Left renal pelvis (tissue), 4 donors: ENCODE measurements around the gene NR1H2. TPM values are rescaled to one million over a fixed set of nuclear protein-coding genes. Genes with fewer than 3 reads are reported as not detected.
"Not testable (repeated sequence)": the region's sequence is repeated elsewhere in the genome, so short reads cannot be mapped to it uniquely, and the experiment has no call there.

ENCODE experiments used
- DNase-seq, 4 donors: peaks; one replicate each; pipeline ENCODE4 v3.0.0-alpha.2; 2013; ENCODE audit warnings: low read depth in 4 of 4, low spot score in 3 of 4
- polyA plus RNA-seq, 4 donors: library from polyadenylated mRNA; unstranded; fragments of 120-200 nt; gene quantifications; one replicate each; pipeline ENCODE4 v1.2.1, GENCODE V29; 2013; ENCODE audit not compliant: insufficient read length in 4 of 4

The NR1H2 gene
- polyA plus RNA-seq, 4 donors: 23.8 to 44.3 (median 26.3) TPM

DNA sequence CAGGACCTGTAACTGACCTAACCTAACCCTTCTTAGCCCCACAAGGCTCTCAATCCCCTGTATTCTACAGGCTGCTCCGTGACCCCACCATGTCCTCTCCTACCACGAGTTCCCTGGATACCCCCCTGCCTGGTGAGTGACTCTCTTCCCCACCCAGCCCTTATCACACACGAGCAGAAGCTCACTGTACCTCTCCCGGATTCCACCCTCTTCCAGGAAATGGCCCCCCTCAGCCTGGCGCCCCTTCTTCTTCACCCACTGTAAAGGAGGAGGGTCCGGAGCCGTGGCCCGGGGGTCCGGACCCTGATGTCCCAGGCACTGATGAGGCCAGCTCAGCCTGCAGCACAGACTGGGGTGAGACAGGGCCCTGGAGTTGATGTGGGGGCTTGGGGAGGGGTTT lies 1.3 kb downstream of the NR1H2 start:
- no peak for DNase-seq

DNA sequence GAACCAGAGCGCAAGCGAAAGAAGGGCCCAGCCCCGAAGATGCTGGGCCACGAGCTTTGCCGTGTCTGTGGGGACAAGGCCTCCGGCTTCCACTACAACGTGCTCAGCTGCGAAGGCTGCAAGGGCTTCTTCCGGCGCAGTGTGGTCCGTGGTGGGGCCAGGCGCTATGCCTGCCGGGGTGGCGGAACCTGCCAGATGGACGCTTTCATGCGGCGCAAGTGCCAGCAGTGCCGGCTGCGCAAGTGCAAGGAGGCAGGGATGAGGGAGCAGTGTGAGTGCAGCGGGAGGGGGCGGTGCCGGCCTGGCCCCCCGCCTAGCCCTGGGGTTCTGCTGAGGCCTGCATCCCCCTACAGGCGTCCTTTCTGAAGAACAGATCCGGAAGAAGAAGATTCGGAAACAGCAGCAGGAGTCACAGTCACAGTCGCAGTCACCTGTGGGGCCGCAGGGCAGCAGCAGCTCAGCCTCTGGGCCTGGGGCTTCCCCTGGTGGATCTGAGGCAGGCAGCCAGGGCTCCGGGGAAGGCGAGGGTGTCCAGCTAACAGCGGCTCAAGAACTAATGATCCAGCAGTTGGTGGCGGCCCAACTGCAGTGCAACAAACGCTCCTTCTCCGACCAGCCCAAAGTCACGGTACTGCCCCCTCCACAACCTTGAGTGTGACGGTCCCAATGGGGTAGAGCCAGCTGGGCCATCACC lies 2.1 kb downstream of the NR1H2 start:
- no peak for DNase-seq

DNA sequence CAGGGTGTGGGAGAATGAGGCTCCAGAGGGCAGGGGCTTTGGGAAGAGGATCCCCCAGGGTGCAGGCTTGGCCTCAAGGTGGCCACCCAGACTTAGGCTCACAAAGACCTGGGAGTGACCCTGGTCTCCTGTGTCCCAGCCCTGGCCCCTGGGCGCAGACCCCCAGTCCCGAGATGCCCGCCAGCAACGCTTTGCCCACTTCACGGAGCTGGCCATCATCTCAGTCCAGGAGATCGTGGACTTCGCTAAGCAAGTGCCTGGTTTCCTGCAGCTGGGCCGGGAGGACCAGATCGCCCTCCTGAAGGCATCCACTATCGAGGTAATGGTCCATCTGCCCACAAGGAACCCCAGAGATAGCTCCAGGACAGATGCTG lies 2.6 kb downstream of the NR1H2 start:
- DNase-seq: no peak

DNA sequence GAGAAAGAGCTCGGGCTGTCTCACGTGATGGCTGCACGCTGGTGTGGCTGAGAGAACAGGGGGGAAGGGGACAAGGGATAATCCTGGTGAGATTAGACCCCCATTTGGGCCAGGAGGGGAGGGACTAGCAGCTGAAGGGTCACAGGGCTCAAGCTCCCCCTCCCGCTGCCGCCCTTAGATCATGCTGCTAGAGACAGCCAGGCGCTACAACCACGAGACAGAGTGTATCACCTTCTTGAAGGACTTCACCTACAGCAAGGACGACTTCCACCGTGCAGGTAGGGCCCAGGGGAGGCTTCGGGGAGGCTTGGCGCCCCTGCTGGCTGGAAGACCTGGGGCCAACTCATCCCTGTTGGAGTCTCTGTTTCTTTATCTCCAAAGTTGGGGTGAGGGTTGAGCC lies 3.3 kb downstream of the NR1H2 start:
- DNase-seq: no peak

DNA sequence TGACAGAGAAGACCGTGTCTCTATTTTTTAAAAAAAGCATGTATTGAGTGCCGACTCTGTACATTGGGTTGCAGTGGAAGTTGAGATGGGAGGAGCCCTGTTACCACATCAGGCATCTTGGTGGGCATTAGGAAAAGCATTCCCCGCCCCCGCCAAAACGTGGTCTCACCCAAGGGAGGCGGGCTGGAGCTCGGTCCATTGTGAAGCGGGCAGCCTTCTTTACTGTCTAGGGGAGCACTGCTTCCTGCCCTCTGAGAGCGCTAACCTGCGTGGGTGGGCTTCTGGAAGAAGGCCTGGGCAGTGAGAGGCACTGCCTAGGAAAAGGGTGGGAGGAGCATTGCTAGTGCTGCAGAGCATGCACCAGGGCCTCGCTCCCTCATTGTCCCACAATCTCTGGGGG lies 3.9 kb downstream of the NR1H2 start:
- DNase-seq: no peak

DNA sequence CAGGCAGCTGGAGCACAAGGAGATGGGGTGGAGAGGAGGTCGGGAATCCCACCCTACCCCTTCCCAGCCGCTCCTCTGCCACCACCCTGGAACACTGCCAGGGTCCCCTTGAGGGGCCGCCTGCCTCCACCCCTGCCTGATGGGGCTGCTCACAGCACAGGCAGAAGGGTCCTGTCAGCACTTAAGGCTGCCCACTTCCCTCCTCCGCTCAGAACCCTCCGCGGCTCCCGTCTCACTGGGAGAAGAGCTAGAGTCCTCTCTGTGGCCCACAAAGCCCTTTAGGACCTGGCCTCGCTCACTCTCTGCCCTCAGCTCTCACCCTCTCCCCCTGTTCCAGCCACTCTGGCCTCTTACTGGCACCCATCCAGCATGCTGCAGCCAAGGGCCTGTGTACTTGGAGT lies 4.5 kb downstream of the NR1H2 start:
- DNase-seq: no peak

DNA sequence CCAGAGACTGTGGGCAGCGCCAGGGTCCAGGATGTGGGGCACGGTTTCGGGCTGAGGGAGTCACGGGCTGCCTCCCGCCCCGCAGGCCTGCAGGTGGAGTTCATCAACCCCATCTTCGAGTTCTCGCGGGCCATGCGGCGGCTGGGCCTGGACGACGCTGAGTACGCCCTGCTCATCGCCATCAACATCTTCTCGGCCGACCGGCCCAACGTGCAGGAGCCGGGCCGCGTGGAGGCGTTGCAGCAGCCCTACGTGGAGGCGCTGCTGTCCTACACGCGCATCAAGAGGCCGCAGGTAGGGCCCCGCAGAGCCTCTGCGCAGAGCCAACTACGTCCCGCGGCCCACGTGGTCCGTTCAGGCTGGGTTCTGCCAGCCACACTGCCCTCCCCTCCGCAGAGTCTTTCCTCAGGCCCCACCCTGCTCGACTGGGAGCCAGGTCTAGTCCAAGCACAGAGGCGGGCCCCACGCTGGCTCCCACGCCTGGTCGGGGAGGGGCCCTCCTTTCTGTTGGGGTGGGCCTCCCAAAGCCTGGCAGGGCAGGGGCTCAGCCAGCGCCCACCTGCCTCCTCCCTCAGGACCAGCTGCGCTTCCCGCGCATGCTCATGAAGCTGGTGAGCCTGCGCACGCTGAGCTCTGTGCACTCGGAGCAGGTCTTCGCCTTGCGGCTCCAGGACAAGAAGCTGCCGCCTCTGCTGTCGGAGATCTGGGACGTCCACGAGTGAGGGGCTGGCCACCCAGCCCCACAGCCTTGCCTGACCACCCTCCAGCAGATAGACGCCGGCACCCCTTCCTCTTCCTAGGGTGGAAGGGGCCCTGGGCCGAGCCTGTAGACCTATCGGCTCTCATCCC lies 5.8 kb downstream of the NR1H2 start:
- no peak for DNase-seq

DNA sequence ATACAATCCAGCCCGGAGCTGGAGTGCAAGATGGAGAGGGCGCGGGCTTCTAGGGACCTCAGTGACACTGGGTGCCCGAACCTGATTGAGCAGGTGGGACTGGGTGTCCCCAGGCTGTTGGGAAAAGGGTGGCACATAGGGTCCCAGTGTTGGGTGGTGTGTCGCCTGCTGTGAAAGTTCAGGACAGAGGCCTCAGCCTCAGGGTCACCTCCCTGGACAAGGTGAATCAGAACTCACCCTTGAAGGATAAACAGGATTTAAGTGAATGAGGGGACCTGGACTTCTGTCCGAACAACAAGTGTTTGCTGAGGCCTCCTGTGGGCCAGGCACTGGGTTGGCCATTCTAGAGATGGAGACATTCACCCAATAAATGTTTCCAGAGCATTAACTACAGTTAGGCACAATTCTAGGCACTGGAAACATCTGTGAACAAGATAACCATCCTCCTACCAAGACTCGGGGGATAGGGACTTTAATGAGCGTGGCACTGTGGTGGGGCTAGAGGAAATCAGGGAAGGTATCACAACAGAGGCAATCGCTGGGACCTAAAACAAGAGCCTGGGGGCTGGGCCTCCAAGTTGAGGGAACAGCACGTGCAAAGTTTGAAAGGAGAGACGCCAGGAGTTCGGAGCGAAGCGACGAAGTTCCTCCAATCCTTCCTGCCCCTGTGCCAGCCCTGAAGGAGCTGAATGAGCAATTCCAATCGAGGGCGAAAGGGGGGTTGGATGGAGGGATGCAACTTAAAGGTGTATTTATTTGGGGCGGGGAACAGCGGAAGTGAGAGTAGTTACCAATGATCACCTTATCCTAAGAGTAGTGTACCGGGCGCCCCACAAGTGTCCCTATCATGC lies 7.0 kb downstream of the NR1H2 start:
- DNase-seq: no peak

DNA sequence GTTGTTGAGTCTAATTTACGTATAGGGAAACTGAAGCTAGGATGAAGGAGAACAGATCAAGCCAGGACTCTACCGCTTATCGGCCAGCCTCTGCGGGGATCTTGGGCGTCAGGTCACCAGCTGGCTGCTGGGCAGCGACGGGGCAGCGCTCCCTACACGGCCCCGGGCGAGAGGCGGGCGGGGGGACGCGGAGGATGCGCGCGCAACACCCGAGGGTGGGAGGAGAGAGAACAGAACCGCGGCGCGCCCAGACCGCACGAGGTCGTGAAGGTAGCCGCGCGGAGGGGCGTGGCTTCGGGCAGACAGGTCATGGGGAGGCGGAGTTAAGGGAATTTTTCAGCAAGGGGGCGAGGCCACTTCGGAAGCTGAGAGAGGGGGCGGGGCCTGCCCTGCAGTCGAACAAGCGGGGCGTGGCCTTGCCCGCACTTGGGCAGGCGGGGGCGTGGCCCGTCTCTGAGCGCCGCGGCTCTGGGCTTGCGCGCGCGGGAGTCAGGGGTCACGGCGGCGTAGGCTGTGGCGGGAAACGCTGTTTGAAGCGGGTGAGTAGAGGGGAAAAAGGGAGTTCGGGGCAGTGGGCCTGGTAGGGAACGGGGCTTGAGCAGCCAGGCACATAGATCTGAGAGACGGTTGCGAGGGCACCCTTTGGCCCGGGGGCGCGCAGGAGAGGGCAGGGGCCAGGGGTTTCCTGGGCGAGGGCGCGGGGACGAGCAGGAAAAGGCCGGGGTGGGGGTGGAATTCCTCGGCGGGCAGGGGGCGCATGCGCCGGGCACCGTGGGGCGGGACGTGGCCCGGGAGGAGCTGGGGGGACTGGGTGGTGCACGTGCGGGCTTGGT lies 7.8 kb downstream of the NR1H2 start, which contains the start of gene POLD1:
TSS of gene POLD1 (plus strand) at position 496 of the 833 bp plus-strand sequence. CDS start 14,505 bp downstream, outside the sequence.
- DNase-seq: peak; percentile 88 to 93 (median 92)

DNA sequence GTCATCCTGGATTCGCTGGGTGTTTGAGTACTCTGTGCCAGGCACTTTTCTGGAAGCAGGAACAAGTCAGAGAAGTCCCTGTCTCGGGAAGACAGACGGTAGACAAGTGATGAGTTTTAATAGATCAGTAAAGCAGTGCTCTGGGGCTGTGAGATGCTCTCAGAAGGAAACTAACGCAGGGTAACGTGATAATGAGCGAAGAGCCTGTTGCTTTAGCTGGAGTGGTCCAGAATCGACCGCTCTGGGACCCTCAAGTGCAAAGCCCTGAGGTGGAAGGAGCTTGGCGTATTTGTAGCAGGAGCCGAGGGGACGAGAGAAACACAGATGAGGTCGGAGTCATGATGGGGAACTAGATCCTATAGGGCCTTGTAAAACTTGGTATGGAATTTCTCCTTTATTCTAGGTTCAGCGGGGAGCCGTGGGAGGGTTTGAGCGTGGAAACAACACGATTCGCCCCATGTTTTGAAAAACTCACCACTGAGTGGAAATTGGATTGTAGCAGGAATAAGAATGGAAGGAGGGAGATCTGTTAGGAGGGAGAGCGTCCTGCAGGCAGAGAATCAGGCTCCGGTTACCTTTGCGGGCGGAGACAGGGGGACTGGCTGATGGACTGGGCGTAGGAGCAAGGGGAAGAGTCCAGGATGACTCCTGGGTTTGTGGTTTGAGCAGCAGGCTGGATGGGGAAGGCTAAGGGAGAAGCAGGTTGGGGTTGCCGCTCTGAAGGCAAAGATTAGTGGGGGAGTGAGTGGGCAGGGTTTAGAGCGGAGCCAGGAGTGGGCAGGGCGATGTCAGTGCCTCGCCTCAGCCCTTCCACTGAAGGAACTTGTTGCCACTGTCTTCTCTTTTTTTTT lies 8.7 kb downstream of the NR1H2 start:
- DNase-seq: no peak

DNA sequence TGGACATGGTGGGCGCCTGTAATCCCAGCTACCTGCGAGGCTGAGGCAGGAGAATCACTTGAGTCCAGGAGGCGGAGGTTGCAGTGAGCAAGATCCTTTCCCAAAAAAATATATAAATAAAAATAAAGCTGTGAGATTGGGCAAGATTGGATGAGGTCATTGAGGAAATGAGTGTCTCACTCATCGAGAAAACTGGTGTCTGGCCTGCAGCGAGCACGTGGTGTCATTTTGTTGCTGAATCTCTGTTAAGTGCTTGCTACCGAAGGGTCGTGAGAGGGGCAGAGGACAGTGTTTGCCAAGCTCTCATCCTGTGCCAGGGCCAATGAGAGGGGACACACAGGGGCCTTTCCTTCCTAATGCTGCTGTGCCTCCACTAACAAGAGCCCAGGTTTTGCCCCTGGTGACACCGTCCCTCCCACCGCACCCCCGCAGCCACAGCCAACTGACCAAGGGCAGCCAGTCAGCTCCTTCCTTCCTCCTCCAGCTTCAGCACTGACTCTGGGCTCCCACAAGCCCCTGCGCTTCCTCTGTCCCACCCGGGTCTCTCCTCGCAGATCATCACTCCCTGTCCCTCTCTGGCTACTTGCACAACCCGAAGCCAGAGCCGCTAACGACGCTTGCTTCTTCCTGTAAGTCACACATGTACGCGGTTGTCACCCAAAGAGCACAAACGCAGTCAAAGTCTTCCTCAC lies 11.1 kb downstream of the NR1H2 start:
- DNase-seq: no peak

DNA sequence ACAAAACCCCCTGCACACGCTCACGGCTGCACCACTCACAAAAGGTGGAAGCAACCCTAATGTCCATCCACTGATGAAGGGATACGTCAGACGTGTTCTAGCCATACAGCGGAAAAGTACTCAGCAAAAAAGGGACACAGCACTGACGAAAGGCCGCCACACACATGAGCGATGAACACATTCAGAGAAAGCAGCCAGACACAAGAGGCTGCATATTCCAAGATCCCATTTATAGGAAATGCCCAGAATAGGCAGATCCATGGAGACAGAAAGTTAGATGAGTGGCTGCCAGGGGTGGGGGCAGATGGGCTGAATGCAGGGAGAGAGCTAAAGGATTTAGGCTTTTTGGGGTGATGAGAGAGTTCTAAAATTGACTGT lies 11.6 kb downstream of the NR1H2 start:
- no peak for DNase-seq

DNA sequence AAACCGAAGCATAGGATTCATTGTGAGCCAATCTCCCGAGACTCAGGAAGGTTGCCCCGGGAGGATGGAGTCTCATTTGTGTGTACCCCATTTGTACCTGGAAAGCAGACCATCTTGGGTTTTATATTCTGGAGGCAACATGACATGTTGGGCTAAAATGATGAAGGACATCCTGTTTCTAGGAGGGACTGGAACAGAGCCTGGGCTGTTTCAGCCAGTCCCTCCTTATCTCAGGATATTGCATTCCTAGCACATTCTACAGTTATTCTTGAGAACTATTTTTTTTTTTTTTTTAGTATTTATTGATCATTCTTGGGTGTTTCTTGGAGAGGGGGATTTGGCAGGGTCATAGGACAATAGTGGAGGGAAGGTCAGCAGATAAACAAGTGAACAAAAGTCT lies 14.0 kb downstream of the NR1H2 start:
- not testable (repeated sequence) for DNase-seq

DNA sequence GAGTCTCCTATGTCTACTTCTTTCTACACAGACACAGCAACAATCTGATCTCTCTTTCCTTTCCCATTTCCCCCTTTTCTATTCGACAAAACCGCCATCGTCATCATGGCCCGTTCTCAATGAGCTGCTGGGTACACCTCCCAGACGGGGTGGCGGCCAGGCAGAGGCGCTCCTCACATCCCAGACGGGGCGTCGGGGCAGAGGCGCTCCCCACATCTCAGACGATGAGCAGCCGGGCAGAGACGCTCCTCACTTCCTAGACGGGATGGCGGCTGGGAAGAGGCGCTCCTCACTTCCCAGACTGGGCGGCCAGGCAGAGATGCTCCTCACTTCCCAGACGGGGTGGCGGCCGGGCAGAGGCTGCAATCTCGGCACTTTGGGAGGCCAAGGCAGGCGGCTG lies 14.7 kb downstream of the NR1H2 start:
- DNase-seq: not testable (repeated sequence)

DNA sequence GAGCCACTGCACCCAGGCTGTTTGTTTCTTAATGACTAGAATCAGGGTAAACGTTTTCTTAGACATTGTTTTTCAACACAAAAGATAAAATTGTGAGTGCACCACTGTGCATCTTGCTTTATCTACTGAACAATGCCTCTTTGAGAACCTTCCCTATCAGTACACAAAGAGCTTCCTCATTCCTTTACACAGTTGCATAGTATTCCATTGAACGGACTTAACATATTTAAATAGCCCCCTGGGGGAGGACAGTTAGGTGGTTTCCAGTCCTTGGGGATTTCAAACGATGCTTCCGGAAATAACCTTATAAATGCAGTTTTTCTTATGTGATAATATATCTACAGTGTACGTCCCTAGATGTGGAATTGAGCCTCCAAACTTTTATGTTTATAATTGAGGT lies 16.5 kb downstream of the NR1H2 start:
- no peak for DNase-seq

DNA sequence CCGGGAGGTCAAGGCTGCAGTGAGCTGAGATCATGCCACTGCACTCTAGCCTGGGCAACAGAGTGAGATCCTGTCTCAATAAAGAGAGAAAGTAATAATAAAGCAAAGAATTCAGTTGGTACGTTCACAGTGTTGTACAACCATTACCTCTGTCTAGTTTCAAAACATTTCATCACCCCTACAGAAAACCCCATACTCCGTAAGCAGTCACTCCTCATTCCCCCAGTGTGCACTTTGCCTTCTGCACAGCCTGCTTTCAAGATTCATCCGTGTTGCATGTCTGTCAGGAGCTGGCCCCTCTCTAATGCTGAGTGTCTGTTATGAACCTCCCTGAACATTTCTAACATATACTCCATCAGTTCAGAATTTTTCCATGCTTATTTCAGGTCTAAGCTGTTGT lies 17.3 kb downstream of the NR1H2 start:
- no peak for DNase-seq

DNA sequence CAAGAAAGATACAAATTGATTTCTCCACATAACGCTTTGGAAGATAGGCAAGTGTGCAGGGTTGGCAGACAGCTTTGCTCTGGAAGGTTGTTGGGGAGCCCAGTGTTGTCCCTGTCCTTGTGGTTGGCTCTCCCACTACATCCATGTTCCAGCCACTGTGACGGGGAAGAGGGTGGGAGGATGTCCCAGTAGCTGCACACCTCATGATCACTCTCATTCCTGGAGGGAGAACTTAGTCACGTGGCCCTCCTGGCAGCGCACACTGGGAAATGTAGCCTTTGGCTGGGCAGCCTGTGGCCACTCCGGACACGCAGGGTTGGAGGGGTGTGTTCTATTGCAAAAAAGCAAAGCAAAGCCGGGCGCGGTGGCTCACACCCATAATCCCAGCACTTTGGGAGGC lies 17.8 kb downstream of the NR1H2 start:
- no peak for DNase-seq

DNA sequence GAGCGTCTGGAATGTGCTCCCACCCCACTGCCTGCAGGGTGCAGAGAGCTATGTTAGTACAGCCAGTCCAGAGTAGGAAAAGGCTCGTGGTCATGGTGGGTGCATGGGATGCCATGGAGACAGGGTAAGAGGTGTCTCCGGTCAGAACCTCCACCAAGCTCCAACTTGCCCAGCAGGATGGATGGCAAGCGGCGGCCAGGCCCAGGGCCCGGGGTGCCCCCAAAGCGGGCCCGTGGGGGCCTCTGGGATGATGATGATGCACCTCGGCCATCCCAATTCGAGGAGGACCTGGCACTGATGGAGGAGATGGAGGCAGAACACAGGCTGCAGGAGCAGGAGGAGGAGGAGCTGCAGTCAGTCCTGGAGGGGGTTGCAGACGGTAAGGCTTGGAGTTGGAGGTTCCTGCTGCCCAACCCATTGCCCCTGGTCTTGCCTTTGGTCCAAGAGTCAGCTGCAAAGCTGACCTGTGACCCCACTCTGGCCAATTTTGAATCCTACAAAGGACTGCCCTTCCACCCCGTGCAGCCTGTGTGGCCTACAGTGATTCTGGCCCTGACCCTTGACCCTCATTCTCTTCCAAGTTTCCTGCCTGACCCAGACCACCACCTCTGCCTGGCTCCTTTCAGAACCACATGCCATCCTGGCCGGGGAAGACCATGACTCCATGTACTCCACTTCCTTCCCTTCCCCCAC lies 22.6 kb downstream of the NR1H2 start:
- no peak for DNase-seq
